Activated naive CD4-positive, alpha-beta T cell treated with anti-CD3 and anti-CD28 coated beads, Interleukin-2, amount 50 U/mL, for 24 hours (primary cell): ENCODE results near the gene TRNAU1AP.

Experiments
- H3K27ac Mint-ChIP-seq: one replicate; pipeline ENCODE4 v1.8.0; 2021; ENCODE audit warnings: mild to moderate bottlenecking, mixed read lengths
- H3K27me3 Mint-ChIP-seq: one replicate; pipeline ENCODE4 v1.8.0; 2021; ENCODE audit warnings: mixed read lengths
- H3K36me3 Mint-ChIP-seq: one replicate; pipeline ENCODE4 v1.8.0; 2021; ENCODE audit warnings: mixed read lengths
- H3K4me1 Mint-ChIP-seq: one replicate; pipeline ENCODE4 v1.8.0; 2021; ENCODE audit warnings: mixed read lengths
- H3K4me3 Mint-ChIP-seq: one replicate; pipeline ENCODE4 v1.8.0; 2021; ENCODE audit warnings: mild to moderate bottlenecking, mixed read lengths
- H3K9me3 Mint-ChIP-seq: one replicate; pipeline ENCODE4 v1.8.0; 2021; ENCODE audit warnings: mixed read lengths

TRNAU1AP gene

DNA sequence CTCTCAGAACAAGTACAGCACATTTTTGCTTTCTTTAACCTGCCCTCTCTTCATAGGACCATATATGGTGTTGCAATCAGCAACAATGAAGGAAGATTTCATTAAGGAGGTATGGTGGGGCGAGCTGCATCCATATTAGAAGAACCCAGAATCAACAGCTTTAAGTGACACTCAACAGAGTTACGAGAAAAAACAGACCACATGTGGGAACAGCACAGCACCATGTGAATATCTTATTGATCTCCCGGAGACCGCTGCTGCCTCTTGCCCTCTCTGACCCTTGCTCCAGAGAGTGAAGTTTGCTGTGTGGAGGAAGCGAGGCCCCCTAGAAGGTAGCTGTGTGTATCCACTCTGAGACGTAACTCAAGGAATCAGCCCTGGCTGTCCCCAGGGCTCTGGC lies 52.1 kb downstream of the TRNAU1AP start:
- no peaks in the 10 kb centered on the region for H3K27me3 Mint-ChIP-seq
- no peak overlapping the region for H3K4me3 Mint-ChIP-seq
- H3K36me3 Mint-ChIP-seq, result peaks cover 8% of the 10 kb centered on the region
- no peak overlapping the region for H3K27ac Mint-ChIP-seq
- no peaks in the 10 kb centered on the region for H3K9me3 Mint-ChIP-seq
- no peaks in the 10 kb centered on the region for H3K4me1 Mint-ChIP-seq

DNA sequence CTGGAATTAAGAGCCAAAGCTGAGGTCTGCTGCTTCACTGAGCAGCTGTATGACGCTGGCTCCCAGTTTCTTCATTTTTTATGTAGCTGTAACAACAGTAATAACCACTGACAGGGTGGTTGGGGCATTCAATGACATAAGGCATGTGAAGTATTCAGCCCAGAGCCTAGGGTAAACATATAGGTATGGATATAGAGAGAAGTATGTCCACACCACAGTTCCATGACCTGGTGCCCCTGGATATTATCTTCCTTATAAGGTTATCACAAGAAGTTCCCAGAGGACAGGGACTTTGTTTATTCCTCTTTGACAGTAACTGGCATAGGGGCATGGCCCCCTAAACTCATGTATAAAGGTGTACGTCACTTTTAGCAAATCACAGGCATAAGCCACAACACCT lies 53.9 kb downstream of the TRNAU1AP start:
- H3K9me3 Mint-ChIP-seq, result no peaks in the 10 kb centered on the region
- no peaks in the 10 kb centered on the region for H3K27me3 Mint-ChIP-seq
- no peak overlapping the region for H3K27ac Mint-ChIP-seq
- H3K4me1 Mint-ChIP-seq, result no peaks in the 10 kb centered on the region
- peaks cover 9% of the 10 kb centered on the region for H3K36me3 Mint-ChIP-seq
- H3K4me3 Mint-ChIP-seq, result no peak overlapping the region

DNA sequence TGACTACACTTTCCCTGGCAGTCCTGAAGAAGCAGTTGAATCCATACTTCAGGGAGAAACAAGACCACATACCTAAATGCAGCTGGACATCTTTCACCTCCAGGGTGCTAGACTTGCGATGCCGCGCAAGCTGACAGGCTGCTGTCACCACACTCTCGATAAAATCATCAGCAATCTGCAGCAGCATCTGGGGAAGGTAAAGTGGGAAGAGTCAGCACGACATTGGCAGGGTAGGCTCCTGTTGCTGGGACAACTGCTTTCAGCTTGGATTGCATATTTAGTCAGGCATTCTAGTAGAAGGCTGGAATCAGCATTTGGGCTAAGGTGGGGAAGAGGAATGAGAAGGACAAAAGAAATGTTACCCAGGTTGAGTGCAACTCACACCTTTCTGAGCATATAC lies 60.3 kb downstream of the TRNAU1AP start:
- H3K4me1 Mint-ChIP-seq, result no peaks in the 10 kb centered on the region
- no peaks in the 10 kb centered on the region for H3K27me3 Mint-ChIP-seq
- no peaks in the 10 kb centered on the region for H3K9me3 Mint-ChIP-seq
- no peak overlapping the region for H3K4me3 Mint-ChIP-seq
- no peak overlapping the region for H3K27ac Mint-ChIP-seq
- peaks cover 11% of the 10 kb centered on the region for H3K36me3 Mint-ChIP-seq
